ENCODE measurements around the gene LAIR1. TPM values are rescaled to one million over a fixed set of nuclear protein-coding genes. Genes with fewer than 3 reads are reported as not detected.

The LAIR1 gene
- total and polyA plus RNA-seq, 11 donors, result 2.9 to 102 (median 5.3) TPM

- ATAC-seq (no peak), DNase-seq (no peak)
- Histone ChIP-seq H3K27me3 (peaks cover 0 to 30% (median 0%) of the 10 kb centered on the region in 9 donors), H3K27ac (no peak overlapping the region), H3K9me3 (no peaks in the 10 kb centered on the region), H3K4me1 (peaks cover 0 to 19% (median 0%) of the 10 kb centered on the region in 12 donors), H3K36me3 (no peaks in the 10 kb centered on the region), H3K4me3 (peak overlapping the region in 1 of 12 donors; percentile 46)
- intact Hi-C loops (cut with DNase I), result no loop called here
- TF ChIP-seq CTCF (IDR thresholded peaks at IDR 0.05), result no peak
- no peak for TF ChIP-seq POLR2A (IDR thresholded peaks at IDR 0.05)
- WGBS, 4 donors, result 54 to 65% (median 63%) methylated on average over 3 to 5 of the region's 5 CpGs
These were observed 53.2 kb downstream of the LAIR1 start for GRCh38 chr19:54311486-54311885.

- peaks cover 0 to 15% (median 0%) of the 10 kb centered on the region in 12 donors for H3K4me1 ChIP-seq
- peaks cover 0 to 34% (median 3%) of the 10 kb centered on the region in 9 donors for H3K27me3 ChIP-seq
- intact Hi-C loops (cut with DNase I), result no loop called here
- no peak for DNase-seq
- 70 to 76% (median 74%) methylated on average over 5 of the region's 5 CpGs for WGBS, 4 donors
- ATAC-seq, result no peak
- no peaks in the 10 kb centered on the region for H3K36me3 ChIP-seq
- no peak for TF ChIP-seq CTCF (IDR thresholded peaks at IDR 0.05)
- no peak for TF ChIP-seq POLR2A (IDR thresholded peaks at IDR 0.05)
- H3K9me3 ChIP-seq, result no peaks in the 10 kb centered on the region
- H3K27ac ChIP-seq, result no peak overlapping the region
- no peak overlapping the region for H3K4me3 ChIP-seq
These were observed 54.2 kb downstream of the LAIR1 start for GRCh38 chr19:54310543-54310942.

GRCh38 chr19:54309811-54310210 lies 54.9 kb downstream of the LAIR1 start:
- Histone ChIP-seq H3K27ac (no peak overlapping the region), H3K36me3 (no peaks in the 10 kb centered on the region), H3K4me1 (peaks cover 0 to 15% (median 0%) of the 10 kb centered on the region in 12 donors), H3K9me3 (no peaks in the 10 kb centered on the region), H3K4me3 (no peak overlapping the region), H3K27me3 (peaks cover 0 to 34% (median 3%) of the 10 kb centered on the region in 9 donors)
- DNase-seq (no peak), ATAC-seq (no peak)
- 72 to 76% (median 74%) methylated on average over 12 of the region's 12 CpGs for WGBS, 4 donors
- no peak for TF ChIP-seq POLR2A (IDR thresholded peaks at IDR 0.05)
- no peak for TF ChIP-seq CTCF (IDR thresholded peaks at IDR 0.05)
- intact Hi-C loops (cut with DNase I), result no loop called here

- no peak for DNase-seq
- Histone ChIP-seq H3K36me3 (no peaks in the 10 kb centered on the region), H3K4me1 (peaks cover 0 to 28% (median 0%) of the 10 kb centered on the region in 12 donors), H3K4me3 (no peak overlapping the region), H3K27me3 (peaks cover 0 to 29% (median 3%) of the 10 kb centered on the region in 9 donors), H3K27ac (no peak overlapping the region), H3K9me3 (no peaks in the 10 kb centered on the region)
- TF ChIP-seq CTCF (IDR thresholded peaks at IDR 0.05), result no peak
- TF ChIP-seq POLR2A (IDR thresholded peaks at IDR 0.05), result no peak
- 80 to 89% (median 83%) methylated on average over 5 of the region's 5 CpGs for WGBS, 4 donors
- no peak for ATAC-seq
- intact Hi-C loops (cut with DNase I), result no loop called here
These were observed 57.2 kb downstream of the LAIR1 start for GRCh38 chr19:54307389-54308020.
